ENCODE results near the gene CD22. TPM values are rescaled to one million over a fixed set of nuclear protein-coding genes. Genes with fewer than 3 reads are reported as not detected.

CD22 gene
- polyA plus RNA-seq (2013) = 0.52 and 0.54 TPM in 2 replicates

- Histone ChIP-seq H4K12ac (ENCODE audit: low read depth, low read length) (no peak within 1 kb of the TSS), H2BK120ac (ENCODE audit: insufficient read depth, low read length, poor library complexity) (no peak within 1 kb of the TSS), H3K4me3 (ENCODE audit: low read depth, low read length) (no peak within 1 kb of the TSS), H3K79me2 (ENCODE audit: control insufficient read depth, insufficient read depth, low read length, poor library complexity) (no peaks in the 10 kb centered on the region), H2BK5ac (ENCODE audit: low read depth, low read length, poor library complexity) (no peak within 1 kb of the TSS), H4K91ac (ENCODE audit: low read depth, low read length) (no peak within 1 kb of the TSS), H3K23ac (ENCODE audit: low read length) (no peak within 1 kb of the TSS), H3K36me3 (ENCODE audit: control insufficient read depth in 1 of 2, insufficient read depth in 2 of 2, low read length in 2 of 2) (no peaks in the 10 kb centered on the region), H3K4ac (ENCODE audit: low read depth, low read length) (no peak within 1 kb of the TSS), H3K14ac (ENCODE audit: low read length) (no peak within 1 kb of the TSS), H2AFZ (ENCODE audit: insufficient read depth, low read length, poor library complexity) (no peak within 1 kb of the TSS), H3K4me2 (ENCODE audit: low read length) (no peak within 1 kb of the TSS), H3K79me1 (ENCODE audit: low read length) (no peaks in the 10 kb centered on the region), H3K27ac (ENCODE audit: low read depth, low read length) (no peak within 1 kb of the TSS), H3K9me3 (ENCODE audit: insufficient read depth, low read depth, low read length) (no peaks in the 10 kb centered on the region), H2AK5ac (ENCODE audit: low read length) (no peak within 1 kb of the TSS), H3K4me1 (ENCODE audit: control insufficient read depth in 1 of 2, insufficient read depth in 2 of 2, low read length in 2 of 2) (no peaks in the 10 kb centered on the region), H2BK12ac (ENCODE audit: low read length) (no peak within 1 kb of the TSS), H3K9ac (ENCODE audit: low read length) (no peak within 1 kb of the TSS), H4K8ac (ENCODE audit: low read depth, low read length) (no peak within 1 kb of the TSS), H3K27me3 (ENCODE audit: insufficient read depth, low read length) (no peaks in the 10 kb centered on the region), H3K18ac (ENCODE audit: low read length) (no peak within 1 kb of the TSS)
- DNase-seq = no peak
- no CpG with 5 or more reads among the region's 12 CpGs for WGBS (ENCODE audit: extremely low coverage, insufficient coverage, insufficient read length)
Measured at GRCh38 chr19:35328851-35329285, at the start of gene CD22. CD22 (plus strand) TSS chr19:35329187; CDS start chr19:35332041, 2,854 bp downstream.

GRCh38 chr19:35279374-35279773, 49.6 kb upstream of the CD22 start:
- peaks cover 36 to 41% of the 10 kb centered on the region in 2 experiments for H3K36me3 ChIP-seq (ENCODE audit: control insufficient read depth in 1 of 2, insufficient read depth in 2 of 2, low read length in 2 of 2)
- WGBS (ENCODE audit: extremely low coverage, insufficient coverage, insufficient read length) = no CpG with 5 or more reads among the region's 11 CpGs
- no peaks in the 10 kb centered on the region for H3K27me3 ChIP-seq (ENCODE audit: insufficient read depth, low read length)

GRCh38 chr19:35279985-35280821, 48.8 kb upstream of the CD22 start:
- no peak overlapping the region for H2AK5ac ChIP-seq (ENCODE audit: low read length)
- no peak overlapping the region for H3K4me2 ChIP-seq (ENCODE audit: low read length)
- WGBS (ENCODE audit: extremely low coverage, insufficient coverage, insufficient read length) = no CpG with 5 or more reads among the region's 12 CpGs
- no peak overlapping the region for H2BK5ac ChIP-seq (ENCODE audit: low read depth, low read length, poor library complexity)
- H3K27me3 ChIP-seq (ENCODE audit: insufficient read depth, low read length) = no peaks in the 10 kb centered on the region
- no peaks in the 10 kb centered on the region for H3K4me1 ChIP-seq (ENCODE audit: control insufficient read depth in 1 of 2, insufficient read depth in 2 of 2, low read length in 2 of 2)
- no peaks in the 10 kb centered on the region for H3K79me1 ChIP-seq (ENCODE audit: low read length)
- no peak overlapping the region for H2BK120ac ChIP-seq (ENCODE audit: insufficient read depth, low read length, poor library complexity)
- no peak overlapping the region for H3K18ac ChIP-seq (ENCODE audit: low read length)
- no peak overlapping the region for H3K9ac ChIP-seq (ENCODE audit: low read length)
- no peaks in the 10 kb centered on the region for H3K79me2 ChIP-seq (ENCODE audit: control insufficient read depth, insufficient read depth, low read length, poor library complexity)
- no peak for DNase-seq
- H4K8ac ChIP-seq (ENCODE audit: low read depth, low read length) = no peak overlapping the region
- H3K27ac ChIP-seq (ENCODE audit: low read depth, low read length) = no peak overlapping the region
- no peak overlapping the region for H3K4ac ChIP-seq (ENCODE audit: low read depth, low read length)
- H2AFZ ChIP-seq (ENCODE audit: insufficient read depth, low read length, poor library complexity) = no peak overlapping the region
- peaks cover 33 to 34% of the 10 kb centered on the region in 2 experiments for H3K36me3 ChIP-seq (ENCODE audit: control insufficient read depth in 1 of 2, insufficient read depth in 2 of 2, low read length in 2 of 2)
- no peak overlapping the region for H4K12ac ChIP-seq (ENCODE audit: low read depth, low read length)
- H4K91ac ChIP-seq (ENCODE audit: low read depth, low read length) = no peak overlapping the region
- H3K14ac ChIP-seq (ENCODE audit: low read length) = no peak overlapping the region
- peaks cover 1% of the 10 kb centered on the region for H3K9me3 ChIP-seq (ENCODE audit: insufficient read depth, low read depth, low read length)
- H3K23ac ChIP-seq (ENCODE audit: low read length) = no peak overlapping the region
- H2BK12ac ChIP-seq (ENCODE audit: low read length) = no peak overlapping the region
- H3K4me3 ChIP-seq (ENCODE audit: low read depth, low read length) = no peak overlapping the region

More at GRCh38 chr19:35279374-35279773, 49.6 kb upstream of the CD22 start:
- Histone ChIP-seq H3K4me3 (ENCODE audit: low read depth, low read length) (no peak overlapping the region), H2BK5ac (ENCODE audit: low read depth, low read length, poor library complexity) (no peak overlapping the region), H3K4me2 (ENCODE audit: low read length) (no peak overlapping the region), H3K23ac (ENCODE audit: low read length) (no peak overlapping the region), H3K4me1 (ENCODE audit: control insufficient read depth in 1 of 2, insufficient read depth in 2 of 2, low read length in 2 of 2) (no peaks in the 10 kb centered on the region), H3K79me2 (ENCODE audit: control insufficient read depth, insufficient read depth, low read length, poor library complexity) (no peaks in the 10 kb centered on the region), H3K79me1 (ENCODE audit: low read length) (no peaks in the 10 kb centered on the region), H2AK5ac (ENCODE audit: low read length) (no peak overlapping the region), H3K9me3 (ENCODE audit: insufficient read depth, low read depth, low read length) (peaks cover 1% of the 10 kb centered on the region), H3K18ac (ENCODE audit: low read length) (no peak overlapping the region), H3K27ac (ENCODE audit: low read depth, low read length) (no peak overlapping the region), H2AFZ (ENCODE audit: insufficient read depth, low read length, poor library complexity) (no peak overlapping the region), H4K12ac (ENCODE audit: low read depth, low read length) (no peak overlapping the region), H3K14ac (ENCODE audit: low read length) (no peak overlapping the region), H4K8ac (ENCODE audit: low read depth, low read length) (no peak overlapping the region), H3K9ac (ENCODE audit: low read length) (no peak overlapping the region), H4K91ac (ENCODE audit: low read depth, low read length) (no peak overlapping the region), H2BK12ac (ENCODE audit: low read length) (no peak overlapping the region), H2BK120ac (ENCODE audit: insufficient read depth, low read length, poor library complexity) (no peak overlapping the region), H3K4ac (ENCODE audit: low read depth, low read length) (no peak overlapping the region)
- no peak for DNase-seq

GRCh38 chr19:35281303-35281702, 47.7 kb upstream of the CD22 start:
- no peak overlapping the region for H3K4me3 ChIP-seq (ENCODE audit: low read depth, low read length)
- H3K4me2 ChIP-seq (ENCODE audit: low read length) = no peak overlapping the region
- peaks cover 29 to 30% of the 10 kb centered on the region in 2 experiments for H3K36me3 ChIP-seq (ENCODE audit: control insufficient read depth in 1 of 2, insufficient read depth in 2 of 2, low read length in 2 of 2)
- H4K91ac ChIP-seq (ENCODE audit: low read depth, low read length) = no peak overlapping the region
- no CpG with 5 or more reads among the region's 4 CpGs for WGBS (ENCODE audit: extremely low coverage, insufficient coverage, insufficient read length)
- no peak overlapping the region for H2BK5ac ChIP-seq (ENCODE audit: low read depth, low read length, poor library complexity)
- no peak overlapping the region for H3K23ac ChIP-seq (ENCODE audit: low read length)
- H3K79me2 ChIP-seq (ENCODE audit: control insufficient read depth, insufficient read depth, low read length, poor library complexity) = no peaks in the 10 kb centered on the region
- H3K27ac ChIP-seq (ENCODE audit: low read depth, low read length) = no peak overlapping the region
- no peaks in the 10 kb centered on the region for H3K27me3 ChIP-seq (ENCODE audit: insufficient read depth, low read length)
- no peak overlapping the region for H3K18ac ChIP-seq (ENCODE audit: low read length)
- H2AK5ac ChIP-seq (ENCODE audit: low read length) = no peak overlapping the region
- no peak overlapping the region for H2BK12ac ChIP-seq (ENCODE audit: low read length)
- peaks cover 1% of the 10 kb centered on the region for H3K9me3 ChIP-seq (ENCODE audit: insufficient read depth, low read depth, low read length)
- H2AFZ ChIP-seq (ENCODE audit: insufficient read depth, low read length, poor library complexity) = no peak overlapping the region
- no peak overlapping the region for H2BK120ac ChIP-seq (ENCODE audit: insufficient read depth, low read length, poor library complexity)
- H4K12ac ChIP-seq (ENCODE audit: low read depth, low read length) = no peak overlapping the region
- no peaks in the 10 kb centered on the region for H3K79me1 ChIP-seq (ENCODE audit: low read length)
- no peak overlapping the region for H3K14ac ChIP-seq (ENCODE audit: low read length)
- H3K4me1 ChIP-seq (ENCODE audit: control insufficient read depth in 1 of 2, insufficient read depth in 2 of 2, low read length in 2 of 2) = no peaks in the 10 kb centered on the region
- DNase-seq = no peak
- no peak overlapping the region for H3K9ac ChIP-seq (ENCODE audit: low read length)
- no peak overlapping the region for H3K4ac ChIP-seq (ENCODE audit: low read depth, low read length)
- H4K8ac ChIP-seq (ENCODE audit: low read depth, low read length) = no peak overlapping the region
